Inferior parietal cortex (tissue), 1 donor: ENCODE measurements around the gene FN1.

Experiments used
- DNase-seq: peaks from one replicate; pipeline ENCODE4 v3.0.0-alpha.2; 2016; ENCODE audit errors: extremely low spot score

Gene FN1

DNA sequence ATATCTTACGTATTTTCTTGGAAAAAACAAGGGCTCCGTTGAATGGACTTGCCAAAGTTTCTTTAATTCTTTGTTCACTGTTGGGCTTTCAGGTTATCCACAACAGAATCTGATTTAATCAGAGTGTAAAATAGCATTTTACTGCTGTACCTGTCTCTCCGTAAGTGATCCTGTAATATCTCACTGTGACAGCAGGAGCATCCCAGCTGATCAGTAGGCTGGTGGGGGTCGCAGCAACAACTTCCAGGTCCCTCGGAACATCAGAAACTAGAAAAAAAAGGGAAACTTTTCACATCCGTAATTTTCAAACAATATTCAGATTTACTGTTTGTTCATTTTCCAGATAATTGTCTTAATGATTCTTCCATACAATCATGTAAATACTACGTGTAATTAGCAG, 51.2 kb downstream of the FN1 start:
- no peak for DNase-seq

DNA sequence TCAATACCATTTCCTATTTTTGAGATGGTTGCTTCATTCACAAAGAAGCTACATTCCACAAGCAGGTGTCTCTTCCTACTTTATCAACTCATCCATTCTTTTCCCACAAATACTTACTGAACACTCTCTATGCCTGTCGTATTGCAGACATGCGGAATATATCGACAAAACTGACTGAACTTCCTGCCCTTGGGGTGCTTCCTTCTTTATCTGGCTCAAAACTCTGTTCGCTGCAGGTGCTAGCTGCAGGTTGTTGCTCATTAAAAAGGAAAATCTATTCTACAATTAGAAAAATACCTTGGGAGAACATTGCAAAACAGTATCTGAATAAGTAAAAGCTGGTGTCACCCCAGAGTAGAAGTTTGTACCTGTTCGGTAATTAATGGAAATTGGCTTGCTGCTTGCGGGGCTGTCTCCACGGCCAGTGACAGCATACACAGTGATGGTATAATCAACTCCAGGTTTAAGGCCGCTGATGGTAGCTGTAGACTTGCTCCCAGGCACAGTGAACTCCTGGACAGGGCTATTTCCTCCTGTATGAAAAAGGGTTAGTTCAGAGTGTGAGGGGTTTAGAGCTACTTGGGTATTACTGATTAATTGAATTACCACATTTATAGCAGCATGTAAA, 52.1 kb downstream of the FN1 start:
- DNase-seq = no peak

DNA sequence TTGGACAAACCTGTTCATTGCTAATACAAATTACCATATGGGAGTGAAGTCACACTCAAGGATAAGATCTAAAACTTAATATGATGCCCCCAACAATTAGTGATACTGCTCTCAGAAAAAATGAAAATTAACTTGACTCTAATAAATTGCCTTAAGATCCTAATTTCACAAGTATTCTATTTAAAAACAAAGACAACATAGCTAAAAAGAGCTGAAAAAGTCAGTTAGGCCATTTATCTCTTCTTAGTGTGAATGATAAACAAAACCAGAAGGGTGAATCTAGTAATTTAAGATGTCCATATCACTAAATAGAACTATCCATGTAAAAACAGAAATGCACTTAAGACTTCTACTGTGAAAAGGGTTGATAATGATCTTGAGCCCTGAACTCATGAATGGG, 53.4 kb downstream of the FN1 start:
- no peak for DNase-seq

DNA sequence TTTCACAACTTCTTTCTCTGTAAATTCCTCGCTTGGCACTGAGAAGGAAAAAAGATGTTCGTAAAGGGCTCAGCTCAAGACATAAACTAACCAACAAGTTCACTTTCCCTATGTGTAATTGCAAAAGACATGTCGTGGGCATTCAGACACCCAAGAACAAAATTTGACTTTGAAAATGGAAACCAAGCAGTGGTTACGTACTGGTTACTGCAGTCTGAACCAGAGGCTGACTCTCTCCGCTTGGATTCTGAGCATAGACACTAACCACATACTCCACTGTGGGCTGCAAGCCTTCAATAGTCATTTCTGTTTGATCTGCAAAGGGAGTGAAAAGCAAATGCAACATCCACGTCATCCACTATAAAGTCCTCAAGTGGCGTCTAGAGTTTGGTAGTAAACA, 53.9 kb downstream of the FN1 start:
- no peak for DNase-seq

DNA sequence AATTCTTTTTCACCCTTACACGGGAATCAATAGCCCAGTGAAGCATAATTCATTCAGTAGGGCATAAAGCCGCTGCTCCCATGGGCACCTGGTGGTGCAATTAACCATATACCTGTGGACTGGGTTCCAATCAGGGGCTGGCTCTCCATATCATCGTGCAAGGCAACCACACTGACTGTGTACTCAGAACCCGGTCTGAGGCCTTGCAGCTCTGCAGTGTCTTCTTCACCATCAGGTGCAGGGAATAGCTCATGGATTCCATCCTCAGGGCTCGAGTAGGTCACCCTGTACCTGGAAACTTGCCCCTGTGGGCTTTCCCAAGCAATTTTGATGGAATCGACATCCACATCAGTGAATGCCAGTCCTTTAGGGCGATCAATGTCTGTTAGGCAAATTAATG, 55.2 kb downstream of the FN1 start:
- no peak for DNase-seq

DNA sequence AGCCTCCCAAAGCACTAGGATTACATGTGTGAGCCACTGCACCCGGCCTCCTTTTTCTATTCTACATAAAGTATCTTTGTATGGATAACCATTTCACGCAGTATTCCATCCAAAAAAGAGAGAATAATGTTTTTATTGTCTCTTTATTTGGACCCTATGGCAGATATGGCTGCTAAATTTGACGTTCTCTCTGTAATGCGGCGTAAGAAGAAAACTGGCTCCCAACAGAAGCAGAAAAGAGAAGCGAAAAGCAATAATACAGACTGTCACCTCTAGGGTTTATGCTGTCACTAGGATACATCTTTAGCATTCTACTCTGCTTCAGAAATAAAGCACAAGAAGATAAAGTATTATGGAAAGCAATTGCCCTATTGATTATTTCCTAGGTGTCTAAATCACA, 55.9 kb downstream of the FN1 start:
- DNase-seq = no peak

DNA sequence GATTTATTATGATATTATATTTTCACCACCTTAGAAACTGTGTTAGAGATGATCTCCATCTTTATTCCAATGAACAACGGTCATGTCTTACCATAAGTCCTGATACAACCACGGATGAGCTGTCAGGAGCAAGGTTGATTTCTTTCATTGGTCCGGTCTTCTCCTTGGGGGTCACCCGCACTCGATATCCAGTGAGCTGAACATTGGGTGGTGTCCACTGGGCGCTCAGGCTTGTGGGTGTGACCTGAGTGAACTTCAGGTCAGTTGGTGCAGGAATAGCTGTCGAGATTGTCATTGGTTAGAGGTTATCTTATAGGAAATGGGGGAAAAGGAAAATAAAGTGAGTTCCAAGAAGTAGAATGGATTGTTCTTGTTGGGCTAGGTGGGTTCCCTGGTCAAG, 56.8 kb downstream of the FN1 start:
- no peak for DNase-seq

DNA sequence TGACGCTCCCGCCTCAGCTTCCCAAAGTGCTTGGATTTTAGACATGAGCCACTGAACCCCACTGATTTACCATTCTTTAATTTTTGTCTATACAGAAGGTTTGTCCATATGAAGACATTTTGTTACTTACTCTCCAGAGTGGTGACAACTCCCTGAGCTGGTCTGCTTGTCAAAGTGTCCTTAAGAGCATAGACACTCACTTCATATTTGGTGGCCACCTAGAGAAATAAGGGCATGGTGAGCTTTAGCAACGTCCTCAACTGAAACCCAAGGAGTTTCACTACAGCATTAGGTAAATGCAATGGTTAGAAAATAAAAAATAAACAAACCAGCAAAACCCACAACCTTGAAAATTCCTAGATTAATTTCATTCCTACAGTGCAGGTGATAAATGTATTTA, 57.8 kb downstream of the FN1 start:
- DNase-seq = no peak

DNA sequence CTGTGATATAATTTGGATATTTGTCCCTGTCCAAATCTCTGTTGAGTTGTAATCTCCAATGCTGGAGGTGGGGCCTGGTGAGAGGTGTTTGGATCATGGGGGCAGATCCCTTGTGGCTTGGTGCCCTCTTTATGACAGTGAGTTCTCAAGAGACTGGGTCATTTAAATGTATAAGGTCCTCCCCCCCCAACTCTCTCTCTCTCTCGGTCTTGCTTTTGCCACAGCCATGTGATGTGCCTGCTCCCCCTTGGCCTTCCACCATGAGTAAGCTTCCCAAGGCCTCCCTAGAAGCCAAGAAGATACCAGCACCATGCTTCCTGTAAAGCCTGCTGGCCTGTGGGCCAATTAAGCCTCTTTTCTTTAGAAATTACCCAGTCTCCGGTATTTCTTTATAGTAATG, 58.6 kb downstream of the FN1 start:
- DNase-seq = no peak

DNA sequence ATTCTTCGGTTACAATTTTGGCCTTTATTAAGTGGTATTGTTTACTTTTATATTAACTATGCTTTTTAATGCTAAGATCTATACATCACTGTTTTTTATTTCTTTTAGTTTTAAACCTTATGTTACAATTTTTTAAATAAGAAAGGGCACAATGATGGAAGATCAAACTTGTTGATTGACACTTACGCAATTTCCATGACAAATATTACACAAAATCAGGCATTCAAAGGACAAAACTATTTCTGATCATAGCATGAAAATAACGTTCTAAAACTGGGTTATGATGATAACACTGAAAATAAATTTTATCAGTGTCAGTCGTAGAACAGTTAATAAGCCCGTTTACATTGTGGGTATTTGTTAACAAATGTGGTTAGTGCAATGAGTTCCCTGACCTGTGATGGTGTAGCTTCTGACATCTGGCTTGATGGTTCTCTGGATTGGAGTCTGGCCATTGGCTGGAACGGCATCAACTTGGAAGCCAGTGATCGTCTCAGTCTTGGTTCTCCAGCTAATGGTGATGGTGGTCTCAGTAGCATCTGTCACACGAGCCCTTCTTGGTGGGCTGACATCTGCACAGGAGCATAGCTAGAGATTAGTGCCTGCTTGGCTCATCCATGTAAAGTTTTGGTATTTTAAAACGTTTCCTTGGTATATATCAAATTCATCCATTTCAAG, 59.6 kb downstream of the FN1 start:
- no peak for DNase-seq

DNA sequence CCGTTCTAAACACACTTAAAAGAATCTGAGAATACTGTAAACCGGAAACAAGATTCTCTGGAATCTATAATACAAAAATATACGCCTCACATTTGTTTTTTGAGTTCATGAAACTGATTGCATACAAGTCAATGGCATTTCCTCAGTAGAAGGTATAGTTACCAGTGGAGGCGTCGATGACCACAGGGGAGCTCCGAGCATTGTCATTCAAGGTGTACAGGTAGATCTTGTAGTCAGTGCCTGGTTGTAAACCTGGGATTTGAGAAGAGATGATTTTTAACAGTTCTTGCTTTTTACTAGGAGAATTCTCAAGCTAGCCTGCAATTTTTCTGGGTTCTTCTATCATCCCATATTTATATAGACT, 60.4 kb downstream of the FN1 start:
- no peak for DNase-seq

DNA sequence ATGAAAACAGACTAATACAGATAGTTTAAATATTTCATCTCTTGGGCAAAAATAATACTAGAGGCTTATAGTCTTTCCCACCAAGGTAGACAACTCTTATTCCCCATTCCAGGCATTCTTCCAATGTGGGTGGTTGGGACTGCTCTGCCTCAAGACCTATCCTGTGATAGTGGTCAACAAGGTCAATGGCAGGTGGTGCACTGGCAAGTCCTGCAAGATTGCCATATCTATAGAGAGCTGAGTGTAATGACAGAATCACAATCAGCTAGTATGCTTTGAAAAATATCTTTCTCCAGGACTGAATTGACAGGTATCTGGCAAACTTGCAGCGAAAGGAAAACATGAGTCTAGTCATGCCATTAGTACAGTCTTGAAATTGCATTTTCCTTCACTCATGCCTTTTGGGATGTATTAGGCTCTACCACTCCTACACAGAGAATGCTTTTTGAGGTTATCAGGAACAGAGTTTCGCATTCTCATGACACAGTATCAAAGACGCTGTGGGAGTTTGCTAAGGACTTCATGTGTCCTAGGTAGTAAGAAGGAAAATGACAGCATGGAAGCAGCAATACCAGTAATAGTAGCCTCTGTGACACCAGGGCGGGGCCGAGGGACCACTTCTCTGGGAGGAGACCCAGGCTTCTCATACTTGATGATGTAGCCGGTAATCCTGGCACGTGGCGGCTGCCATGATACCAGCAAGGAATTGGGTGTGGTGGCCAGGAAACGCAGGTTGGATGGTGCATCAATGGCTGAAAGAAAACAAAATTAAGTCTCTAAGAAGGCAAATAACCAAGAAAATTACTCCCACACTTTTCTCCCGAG, 61.0 kb downstream of the FN1 start:
- DNase-seq = no peak

DNA sequence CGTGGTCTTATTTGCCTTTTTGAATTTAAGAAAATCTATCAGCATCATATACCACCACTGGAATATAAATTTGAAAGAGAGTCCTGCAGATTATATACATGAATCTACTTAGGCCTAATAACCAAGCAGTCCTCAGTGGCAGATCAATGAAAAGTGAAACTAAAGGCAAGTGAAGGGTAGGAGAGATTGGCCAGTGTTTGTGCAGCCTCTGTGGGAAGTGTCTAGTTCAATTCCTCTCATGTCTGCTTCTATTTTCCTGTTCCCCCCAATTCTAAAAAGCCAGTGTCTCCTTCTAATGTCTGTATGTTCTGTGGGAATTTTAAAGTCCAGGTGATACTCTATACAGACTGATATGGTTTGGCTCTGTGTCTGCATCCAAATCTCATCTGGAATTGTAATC, 61.9 kb downstream of the FN1 start:
- no peak for DNase-seq

DNA sequence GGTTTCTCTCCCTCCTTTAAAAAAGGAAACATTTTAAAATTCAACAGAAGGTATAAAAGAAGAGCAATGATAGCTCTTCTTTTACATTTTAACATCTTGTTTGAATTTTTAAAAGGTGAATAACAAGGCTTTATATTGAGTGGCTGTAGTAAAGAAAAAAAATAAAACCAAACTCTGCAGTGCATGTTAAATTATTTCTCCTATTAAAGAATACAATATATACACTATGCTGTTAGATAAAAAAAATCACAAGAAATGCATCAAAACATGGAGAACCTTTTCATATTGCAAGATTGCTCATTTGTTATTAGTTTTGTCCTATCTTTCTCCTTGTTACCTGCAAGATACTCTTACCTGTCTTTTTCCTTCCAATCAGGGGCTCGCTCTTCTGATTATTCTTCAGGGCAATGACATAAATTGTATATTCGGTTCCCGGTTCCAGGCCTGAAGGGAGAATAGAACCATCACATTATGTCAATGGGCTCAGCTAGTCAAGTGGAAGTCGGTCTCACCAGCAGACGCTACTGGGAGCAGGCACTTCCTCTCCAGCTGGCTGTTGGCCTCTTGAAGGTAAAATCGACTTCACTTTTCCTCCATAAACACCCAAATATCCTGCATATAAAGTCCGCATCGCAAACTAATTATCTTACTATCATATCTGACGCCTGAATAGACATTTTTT, 62.8 kb downstream of the FN1 start:
- DNase-seq = no peak

DNA sequence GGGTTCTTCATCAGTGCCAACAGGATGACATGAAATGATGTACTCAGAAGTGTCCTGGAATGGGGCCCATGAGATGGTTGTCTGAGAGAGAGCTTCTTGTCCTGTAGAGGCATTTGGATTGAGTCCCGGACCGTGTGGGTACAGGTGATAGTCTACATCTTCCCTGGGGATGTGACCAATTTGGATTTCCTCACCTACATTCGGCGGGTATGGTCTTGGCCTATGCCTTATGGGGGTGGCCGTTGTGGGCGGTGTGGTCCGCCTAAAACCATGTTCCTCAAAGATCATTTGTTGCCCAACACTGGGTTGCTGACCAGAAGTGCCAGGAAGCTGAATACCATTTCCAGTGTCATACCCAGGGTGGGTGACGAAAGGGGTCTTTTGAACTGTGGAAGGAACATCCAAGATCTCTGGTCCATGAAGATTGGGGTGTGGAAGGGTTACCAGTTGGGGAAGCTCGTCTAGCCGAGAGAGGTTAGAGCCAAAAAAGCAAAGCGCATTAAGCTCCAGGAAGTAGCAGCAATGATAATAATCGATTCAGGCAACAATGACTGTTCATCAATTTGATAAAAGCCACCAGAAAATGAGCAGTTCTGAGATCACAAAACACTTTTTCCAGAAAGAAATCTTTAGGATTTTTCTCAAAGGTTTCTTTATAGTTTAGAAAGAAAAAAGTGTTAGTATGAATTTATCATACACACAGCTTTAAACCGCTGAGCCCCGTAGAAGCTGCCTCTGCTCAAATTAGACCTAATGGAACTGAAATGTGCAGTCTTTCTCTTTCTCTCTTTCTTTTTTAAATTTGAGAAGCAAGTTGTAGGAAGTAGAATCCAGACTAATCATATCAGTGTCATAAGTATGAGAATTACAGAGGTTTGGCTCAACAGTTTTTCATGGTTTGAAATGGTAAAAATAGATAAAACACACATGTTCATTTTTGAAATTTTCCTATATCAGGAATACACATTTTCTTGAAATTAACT, 63.7 kb downstream of the FN1 start:
- DNase-seq = no peak

DNA sequence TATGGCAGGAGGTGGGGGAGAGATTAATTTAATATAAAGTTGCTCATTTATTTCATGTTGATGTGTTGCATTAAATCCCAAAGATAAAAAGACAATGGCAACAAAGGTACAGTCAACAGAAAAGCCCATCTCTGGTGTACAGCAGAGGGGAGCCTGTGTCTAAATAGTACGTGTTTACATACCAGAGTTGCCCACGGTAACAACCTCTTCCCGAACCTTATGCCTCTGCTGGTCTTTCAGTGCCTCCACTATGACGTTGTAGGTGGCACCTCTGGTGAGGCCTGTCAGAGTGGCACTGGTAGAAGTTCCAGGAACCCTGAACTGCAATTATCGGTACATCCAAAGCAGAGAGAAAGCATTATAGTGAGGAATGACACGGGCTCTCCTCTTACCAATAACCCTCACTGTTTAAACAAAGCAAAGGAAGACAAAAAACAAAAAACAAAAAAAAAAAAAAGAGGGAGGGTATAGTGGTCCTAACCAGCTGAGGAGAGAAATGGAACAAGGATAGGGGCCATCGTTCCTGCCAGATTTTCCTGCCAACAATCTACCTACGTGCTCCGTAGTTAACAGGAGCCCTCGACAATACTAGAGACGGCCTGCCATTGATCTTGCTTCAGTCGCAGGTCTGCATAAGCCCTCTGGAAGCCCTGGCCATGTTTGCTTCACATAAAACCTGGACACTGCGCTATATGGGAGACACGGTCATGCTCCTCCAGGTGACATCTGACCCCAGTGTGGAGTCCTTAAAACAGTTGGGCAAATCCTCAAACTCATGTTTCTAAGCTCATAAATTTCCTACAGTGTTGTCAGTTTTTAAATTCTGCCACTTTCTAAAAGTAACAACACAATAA, 65.5 kb downstream of the FN1 start:
- DNase-seq = no peak

DNA sequence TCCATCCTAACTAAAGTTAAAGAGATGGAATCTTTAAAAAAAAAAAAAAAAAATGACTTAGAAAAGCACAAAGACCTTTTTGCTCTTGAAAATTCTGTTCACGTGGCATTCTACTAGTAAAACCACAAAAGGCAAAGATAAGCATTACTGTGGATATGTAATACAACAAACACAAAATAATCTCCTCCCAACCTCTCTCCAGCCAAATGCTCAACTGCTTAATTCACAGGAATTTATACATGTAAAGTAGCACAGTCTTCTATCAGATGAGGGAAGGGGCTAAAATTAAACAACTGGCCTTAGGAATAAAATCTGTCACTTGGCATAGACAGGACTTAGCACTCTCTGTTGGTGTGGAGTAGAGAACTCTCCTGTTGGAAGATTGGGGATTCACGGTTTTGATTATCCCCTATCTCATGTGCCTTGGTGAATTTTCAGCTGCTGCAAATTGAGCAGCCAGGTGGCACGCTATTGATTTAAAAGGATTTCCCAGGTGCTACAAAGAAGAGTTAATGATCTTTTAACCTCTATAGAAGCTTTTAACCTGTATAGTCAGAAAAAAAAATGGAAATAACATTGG, 66.6 kb downstream of the FN1 start:
- DNase-seq = no peak

DNA sequence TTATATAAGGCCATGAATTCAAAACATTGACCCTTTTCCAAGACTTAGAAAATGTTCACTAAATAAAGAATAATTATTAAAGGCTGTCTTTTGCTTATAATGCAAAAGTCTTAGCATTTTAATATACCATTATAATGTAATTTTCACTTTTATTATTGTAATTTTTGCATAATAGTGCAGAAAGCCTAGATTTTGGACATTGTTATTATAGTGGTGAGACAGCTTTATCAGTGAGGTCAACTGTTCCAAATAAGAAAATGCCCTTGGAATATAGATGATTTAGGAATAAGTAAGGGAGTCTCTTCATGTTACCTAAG, 67.4 kb downstream of the FN1 start:
- no peak for DNase-seq

DNA sequence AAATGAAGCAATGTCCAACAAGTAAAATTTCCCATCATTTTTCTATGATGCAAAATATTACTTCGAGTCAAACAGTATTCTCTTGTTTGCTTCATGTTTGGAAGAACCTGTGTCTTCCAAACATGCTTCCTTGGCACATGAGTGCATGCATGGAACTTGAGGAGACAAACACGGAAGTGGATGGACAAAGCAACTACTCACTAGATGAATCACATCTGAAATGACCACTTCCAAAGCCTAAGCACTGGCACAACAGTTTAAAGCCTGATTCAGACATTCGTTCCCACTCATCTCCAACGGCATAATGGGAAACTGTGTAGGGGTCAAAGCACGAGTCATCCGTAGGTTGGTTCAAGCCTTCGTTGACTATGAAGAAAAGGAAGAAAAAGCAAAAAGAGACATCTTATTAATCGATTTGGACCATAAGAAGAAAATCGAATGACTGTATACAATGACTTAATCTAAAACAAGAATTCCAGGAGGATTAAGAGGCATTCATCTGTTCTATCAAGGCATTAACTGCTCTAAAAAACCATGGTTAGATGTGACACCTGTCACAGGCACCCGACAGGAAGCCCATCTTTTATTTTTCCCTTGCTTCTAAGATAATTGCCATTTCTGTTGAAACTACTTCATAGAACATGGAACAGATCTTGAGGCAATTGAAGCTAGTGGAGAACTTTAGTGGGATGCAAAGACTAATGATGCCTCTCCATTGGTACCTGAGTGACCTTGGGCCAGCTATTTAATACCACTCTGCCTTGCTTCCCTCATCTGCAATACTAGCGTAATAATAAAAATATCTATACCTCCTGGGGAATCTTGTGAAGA, 68.0 kb downstream of the FN1 start:
- DNase-seq = no peak
